KMS-11 (cell line): ENCODE measurements around the gene WNT10A.

ENCODE experiments used
- H2AFZ ChIP-seq: fragments of 200-600 bp; sonication (generic); 2 replicates; pipeline ENCODE4 v1.6.1; 2016; ENCODE audit warnings: antibody characterized with exemption, mixed run types, low read depth
- H3K27ac ChIP-seq: fragments of 200-600 bp; sonication (generic); 2 replicates; pipeline ENCODE4 v1.6.1; 2016; ENCODE audit warnings: mild to moderate bottlenecking, mixed run types
- H3K27me3 ChIP-seq: fragments of 200-600 bp; sonication (generic); 2 replicates; pipeline ENCODE4 v1.6.1; 2017; ENCODE audit warnings: mild to moderate bottlenecking, low read depth, mixed run types, moderate library complexity; ENCODE audit not compliant: insufficient read depth
- H3K36me3 ChIP-seq: fragments of 200-600 bp; sonication (generic); 2 replicates; pipeline ENCODE4 v1.6.1; 2017; ENCODE audit warnings: mild to moderate bottlenecking, mixed run types; ENCODE audit not compliant: insufficient read depth
- H3K4me1 ChIP-seq: fragments of 200-600 bp; sonication (generic); 2 replicates; pipeline ENCODE4 v1.6.1; 2016; ENCODE audit warnings: mild to moderate bottlenecking, low read depth, mixed run types; ENCODE audit not compliant: poor library complexity, severe bottlenecking
- H3K4me2 ChIP-seq: fragments of 200-600 bp; sonication (generic); 2 replicates; pipeline ENCODE4 v1.7.0; 2016; ENCODE audit warnings: mild to moderate bottlenecking, mixed run types
- H3K4me3 ChIP-seq: fragments of 200-600 bp; sonication (generic); IDR thresholded peaks from 2 replicates; pipeline ENCODE4 v1.6.1; 2017; ENCODE audit warnings: low read depth, low read length, mixed read lengths; ENCODE audit not compliant: insufficient read depth
- H3K79me2 ChIP-seq: fragments of 200-600 bp; sonication (generic); 2 replicates; pipeline ENCODE4 v1.6.1; 2016; ENCODE audit warnings: low read depth, mixed run types; ENCODE audit not compliant: insufficient read depth
- H3K9ac ChIP-seq: fragments of 200-600 bp; sonication (generic); 2 replicates; pipeline ENCODE4 v1.6.1; 2016; ENCODE audit warnings: mild to moderate bottlenecking, mixed run types
- H4K20me1 ChIP-seq: fragments of 200-600 bp; sonication (generic); 2 replicates; pipeline ENCODE4 v1.6.1; 2016; ENCODE audit warnings: mild to moderate bottlenecking, mixed run types; ENCODE audit not compliant: insufficient read depth
- TF ChIP-seq, protein P1 (sequence below): fragments of 200-600 bp; sonication (generic); conservative IDR thresholded peaks from 2 replicates; pipeline ENCODE4 v1.6.1; 2017; ENCODE audit warnings: low read depth, mild to moderate bottlenecking, antibody characterized with exemption, low read length, moderate library complexity, mixed read lengths

WNT10A gene

DNA sequence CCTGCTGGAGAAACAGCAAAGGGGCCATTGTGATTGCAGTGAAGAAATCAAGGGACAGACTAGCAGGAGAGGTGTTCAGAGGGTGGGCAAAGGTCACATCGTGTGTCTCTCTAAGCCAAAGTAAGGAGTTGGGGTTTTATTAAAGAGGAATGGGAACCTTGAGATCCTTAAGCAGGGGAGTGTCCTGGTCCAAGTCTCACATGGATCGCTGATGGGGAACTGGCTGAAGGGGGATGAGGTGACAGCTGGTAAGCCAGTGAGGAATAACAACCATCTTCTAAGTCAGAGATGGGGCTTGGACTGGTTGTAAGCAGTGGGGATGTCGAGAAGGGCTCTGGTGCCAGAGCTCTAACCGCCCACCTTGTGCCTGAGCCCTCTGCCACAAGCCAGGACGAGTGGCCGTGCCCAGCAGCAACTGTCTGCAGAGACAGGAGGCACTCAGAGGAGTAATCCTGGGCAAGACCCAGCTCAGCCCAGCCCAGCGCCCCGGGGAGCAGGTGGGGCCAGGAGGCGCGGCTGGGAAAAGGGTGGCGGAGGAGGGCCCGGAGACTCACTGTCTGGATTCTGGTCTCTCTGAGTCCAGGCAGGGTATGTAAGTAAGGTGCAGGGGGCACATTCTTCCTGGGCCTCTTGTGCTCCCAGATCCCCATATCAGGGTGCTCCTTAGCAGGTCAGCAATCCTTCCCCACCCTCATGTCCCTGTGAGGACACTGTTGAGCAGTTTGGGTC is 13.7 kb downstream of the WNT10A start:
- Histone ChIP-seq H3K9ac (peak overlapping the region; percentile 80; the same call in 1 of the 2 replicates), H3K4me1 (peaks cover 77% of the 10 kb centered on the region), H3K36me3 (no peaks in the 10 kb centered on the region), H3K4me3 (no peak overlapping the region), H2AFZ (no peak overlapping the region), H3K79me2 (peaks cover 20% of the 10 kb centered on the region; the same call in 1 of the 2 replicates), H3K4me2 (peak overlapping the region; percentile 96), H3K27ac (peak overlapping the region; percentile 97), H4K20me1 (no peaks in the 10 kb centered on the region), H3K27me3 (no peaks in the 10 kb centered on the region)
- TF ChIP-seq, protein P1, sequence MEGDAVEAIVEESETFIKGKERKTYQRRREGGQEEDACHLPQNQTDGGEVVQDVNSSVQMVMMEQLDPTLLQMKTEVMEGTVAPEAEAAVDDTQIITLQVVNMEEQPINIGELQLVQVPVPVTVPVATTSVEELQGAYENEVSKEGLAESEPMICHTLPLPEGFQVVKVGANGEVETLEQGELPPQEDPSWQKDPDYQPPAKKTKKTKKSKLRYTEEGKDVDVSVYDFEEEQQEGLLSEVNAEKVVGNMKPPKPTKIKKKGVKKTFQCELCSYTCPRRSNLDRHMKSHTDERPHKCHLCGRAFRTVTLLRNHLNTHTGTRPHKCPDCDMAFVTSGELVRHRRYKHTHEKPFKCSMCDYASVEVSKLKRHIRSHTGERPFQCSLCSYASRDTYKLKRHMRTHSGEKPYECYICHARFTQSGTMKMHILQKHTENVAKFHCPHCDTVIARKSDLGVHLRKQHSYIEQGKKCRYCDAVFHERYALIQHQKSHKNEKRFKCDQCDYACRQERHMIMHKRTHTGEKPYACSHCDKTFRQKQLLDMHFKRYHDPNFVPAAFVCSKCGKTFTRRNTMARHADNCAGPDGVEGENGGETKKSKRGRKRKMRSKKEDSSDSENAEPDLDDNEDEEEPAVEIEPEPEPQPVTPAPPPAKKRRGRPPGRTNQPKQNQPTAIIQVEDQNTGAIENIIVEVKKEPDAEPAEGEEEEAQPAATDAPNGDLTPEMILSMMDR: no peak

DNA sequence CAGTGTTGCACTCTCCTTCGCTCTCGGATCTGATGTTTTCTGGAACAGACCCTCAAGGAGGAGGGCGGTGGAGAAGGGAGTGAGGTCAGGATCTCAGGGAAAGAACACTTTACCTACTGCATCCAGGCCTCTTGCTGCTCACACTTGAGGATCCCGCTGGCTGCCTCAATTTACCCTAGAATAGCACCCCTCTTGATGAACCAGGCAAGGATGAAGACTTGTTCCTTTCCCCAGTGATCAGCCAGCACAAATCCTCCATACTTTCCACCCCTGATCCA is 14.2 kb downstream of the WNT10A start:
- Histone ChIP-seq H3K36me3 (no peaks in the 10 kb centered on the region), H4K20me1 (no peaks in the 10 kb centered on the region), H3K4me1 (peaks cover 75% of the 10 kb centered on the region), H3K27me3 (no peaks in the 10 kb centered on the region), H3K9ac (peak overlapping the region; percentile 80; the same call in 1 of the 2 replicates), H3K79me2 (peaks cover 20% of the 10 kb centered on the region; the same call in 1 of the 2 replicates), H3K4me2 (peak overlapping the region; percentile 96), H3K4me3 (no peak overlapping the region), H3K27ac (peak overlapping the region; percentile 97; the same call in 1 of the 2 replicates), H2AFZ (no peak overlapping the region)
- TF ChIP-seq, protein P1: no peak

DNA sequence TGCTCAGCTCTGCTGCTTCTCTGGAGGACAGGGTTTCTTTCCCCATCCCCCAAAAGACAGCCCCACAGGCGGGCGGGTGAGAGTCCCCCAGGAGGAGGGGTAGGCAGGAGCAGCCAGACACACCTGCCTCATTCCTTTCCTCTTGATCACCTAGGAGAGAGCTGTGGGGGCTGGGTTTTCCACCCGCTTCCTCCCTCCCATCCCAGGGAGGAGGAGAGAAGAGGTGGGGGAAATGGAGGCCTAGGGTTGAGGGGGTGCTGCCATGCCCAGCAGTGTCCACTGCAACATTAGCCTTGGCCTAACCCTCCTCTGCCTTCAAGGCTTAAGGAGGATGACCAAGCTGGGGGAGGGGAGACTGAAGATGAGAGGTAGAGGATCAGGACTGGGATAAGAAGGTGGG is 14.7 kb downstream of the WNT10A start:
- peaks cover 71% of the 10 kb centered on the region for H3K4me1 ChIP-seq
- peak overlapping the region; percentile 97 for H3K27ac ChIP-seq
- H4K20me1 ChIP-seq: no peaks in the 10 kb centered on the region
- no peaks in the 10 kb centered on the region for H3K27me3 ChIP-seq
- H3K36me3 ChIP-seq: no peaks in the 10 kb centered on the region
- peak overlapping the region; percentile 96 for H3K4me2 ChIP-seq
- H3K9ac ChIP-seq: peak overlapping the region; percentile 80; the same call in 1 of the 2 replicates
- peaks cover 20% of the 10 kb centered on the region; the same call in 1 of the 2 replicates for H3K79me2 ChIP-seq
- no peak overlapping the region for H2AFZ ChIP-seq
- H3K4me3 ChIP-seq: no peak overlapping the region
- TF ChIP-seq, protein P1: no peak

DNA sequence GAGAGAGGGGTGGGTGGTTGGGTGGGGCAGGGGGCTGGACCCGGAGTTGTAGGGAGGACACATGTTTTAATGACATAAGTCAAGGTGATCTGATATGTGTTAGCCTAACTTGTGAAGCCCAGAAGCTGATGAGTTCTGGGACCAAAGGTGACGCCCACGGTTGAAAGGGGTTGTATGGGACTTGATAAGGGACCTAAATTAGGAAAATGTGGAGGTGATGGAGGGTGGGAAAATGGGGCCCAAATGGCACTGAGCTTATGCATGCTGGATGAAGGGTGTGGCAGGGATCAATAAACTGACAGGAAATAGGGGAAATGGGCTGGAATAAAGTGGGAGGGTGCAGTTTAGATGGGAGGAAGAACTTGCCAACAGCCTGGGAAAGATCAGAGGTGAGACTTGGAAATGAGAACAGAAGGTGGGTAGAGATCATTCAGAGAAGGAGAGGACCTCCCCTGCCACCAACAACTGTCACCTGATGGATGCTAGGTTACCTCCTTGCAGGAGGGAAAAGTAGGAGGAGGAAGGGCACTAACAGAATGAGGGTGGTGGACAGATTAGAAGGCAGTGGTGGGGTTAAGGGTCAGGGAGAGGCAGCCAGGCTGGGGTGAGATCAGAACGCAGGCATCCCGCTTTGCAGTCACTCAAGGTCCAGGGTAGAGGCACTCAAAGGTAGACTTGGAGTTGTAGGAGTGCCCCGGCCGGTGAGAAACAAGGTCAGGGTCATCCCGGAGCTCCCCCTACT is 15.3 kb downstream of the WNT10A start:
- no peaks in the 10 kb centered on the region for H3K36me3 ChIP-seq
- H3K79me2 ChIP-seq: peaks cover 20% of the 10 kb centered on the region; the same call in 1 of the 2 replicates
- no peaks in the 10 kb centered on the region for H3K27me3 ChIP-seq
- H3K27ac ChIP-seq: peak overlapping the region; percentile 97
- TF ChIP-seq, protein P1: no peak
- H3K4me3 ChIP-seq: no peak overlapping the region
- peaks cover 64% of the 10 kb centered on the region for H3K4me1 ChIP-seq
- H3K4me2 ChIP-seq: peak overlapping the region; percentile 96
- no peaks in the 10 kb centered on the region for H4K20me1 ChIP-seq
- peak overlapping the region; percentile 80; the same call in 1 of the 2 replicates for H3K9ac ChIP-seq
- no peak overlapping the region for H2AFZ ChIP-seq
